ENCODE measurements around the gene ZDHHC6.

DNA sequence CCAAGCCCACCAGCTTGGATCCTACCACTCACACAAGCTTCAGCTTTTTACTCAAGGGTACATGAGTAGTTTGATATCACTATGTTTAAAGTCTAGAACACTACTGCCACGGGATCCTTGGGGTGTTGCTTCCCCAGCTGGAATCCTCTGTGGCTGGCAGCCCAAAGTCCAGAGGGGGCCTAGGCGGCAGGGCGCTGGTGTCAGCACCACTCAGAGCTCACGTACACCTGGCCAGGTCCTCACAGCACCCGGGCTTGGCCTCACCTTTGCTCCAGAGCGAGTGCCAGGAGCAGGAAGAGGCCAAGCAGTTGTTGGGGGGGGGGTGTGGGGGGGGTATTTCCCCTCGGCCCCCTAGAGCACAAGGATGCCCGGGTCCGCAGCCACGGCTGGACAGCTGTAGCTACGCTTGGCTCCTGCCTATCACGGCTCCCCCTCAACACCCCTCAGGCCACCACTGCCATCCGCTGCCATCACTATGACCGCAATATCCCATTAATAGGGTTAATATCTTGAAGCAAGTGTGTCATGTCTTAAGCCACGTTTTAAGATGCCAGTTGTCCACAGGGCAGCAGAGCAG, 17.0 kb downstream of the ZDHHC6 start:
- TF ChIP-seq, protein P1, sequence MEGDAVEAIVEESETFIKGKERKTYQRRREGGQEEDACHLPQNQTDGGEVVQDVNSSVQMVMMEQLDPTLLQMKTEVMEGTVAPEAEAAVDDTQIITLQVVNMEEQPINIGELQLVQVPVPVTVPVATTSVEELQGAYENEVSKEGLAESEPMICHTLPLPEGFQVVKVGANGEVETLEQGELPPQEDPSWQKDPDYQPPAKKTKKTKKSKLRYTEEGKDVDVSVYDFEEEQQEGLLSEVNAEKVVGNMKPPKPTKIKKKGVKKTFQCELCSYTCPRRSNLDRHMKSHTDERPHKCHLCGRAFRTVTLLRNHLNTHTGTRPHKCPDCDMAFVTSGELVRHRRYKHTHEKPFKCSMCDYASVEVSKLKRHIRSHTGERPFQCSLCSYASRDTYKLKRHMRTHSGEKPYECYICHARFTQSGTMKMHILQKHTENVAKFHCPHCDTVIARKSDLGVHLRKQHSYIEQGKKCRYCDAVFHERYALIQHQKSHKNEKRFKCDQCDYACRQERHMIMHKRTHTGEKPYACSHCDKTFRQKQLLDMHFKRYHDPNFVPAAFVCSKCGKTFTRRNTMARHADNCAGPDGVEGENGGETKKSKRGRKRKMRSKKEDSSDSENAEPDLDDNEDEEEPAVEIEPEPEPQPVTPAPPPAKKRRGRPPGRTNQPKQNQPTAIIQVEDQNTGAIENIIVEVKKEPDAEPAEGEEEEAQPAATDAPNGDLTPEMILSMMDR (conservative IDR thresholded peaks at IDR 0.05; ENCODE audit: low read length): no peak
- TF ChIP-seq EZH2phosphoT487 (IDR thresholded peaks at IDR 0.05; ENCODE audit: borderline replicate concordance): no peak
